HG03175 (cell line): Measurements from ENCODE around the gene BICC1.

Experiments
- ATAC-seq: cut with Tn5 transposase; IDR thresholded peaks from one replicate; pipeline ENCODE4 v1.9.1; 2021; ENCODE audit warnings: mild to moderate bottlenecking, moderate library complexity; ENCODE audit not compliant: unreplicated experiment

The BICC1 gene

GRCh38 chr10:58698777-58699356, 186.2 kb downstream of the BICC1 start:
- no peak for ATAC-seq

- no peak for ATAC-seq
Measured at GRCh38 chr10:58700591-58700990, 187.9 kb downstream of the BICC1 start.

- no peak for ATAC-seq
Measured at GRCh38 chr10:58701405-58702135, 188.9 kb downstream of the BICC1 start.

GRCh38 chr10:58704226-58704625, 191.6 kb downstream of the BICC1 start:
- no peak for ATAC-seq

GRCh38 chr10:58704671-58705141, 192.0 kb downstream of the BICC1 start:
- ATAC-seq, result no peak

- ATAC-seq, result no peak
Measured at GRCh38 chr10:58706836-58707235, 194.2 kb downstream of the BICC1 start.

GRCh38 chr10:58712141-58712540, 199.5 kb downstream of the BICC1 start:
- ATAC-seq, result no peak

GRCh38 chr10:58712982-58713381, 200.3 kb downstream of the BICC1 start:
- ATAC-seq, result no peak

GRCh38 chr10:58714409-58714808, 201.7 kb downstream of the BICC1 start:
- ATAC-seq, result no peak

- no peak for ATAC-seq
Measured at GRCh38 chr10:58715061-58715460, 202.4 kb downstream of the BICC1 start.

- no peak for ATAC-seq
Measured at GRCh38 chr10:58718596-58718995, 205.9 kb downstream of the BICC1 start.

GRCh38 chr10:58721601-58722281, 209.1 kb downstream of the BICC1 start:
- no peak for ATAC-seq

- no peak for ATAC-seq
Measured at GRCh38 chr10:58723186-58723585, 210.5 kb downstream of the BICC1 start.

- no peak for ATAC-seq
Measured at GRCh38 chr10:58723966-58724365, 211.3 kb downstream of the BICC1 start.

GRCh38 chr10:58724781-58725180, 212.1 kb downstream of the BICC1 start:
- ATAC-seq, result no peak

GRCh38 chr10:58725901-58726300, 213.2 kb downstream of the BICC1 start:
- no peak for ATAC-seq

- ATAC-seq, result no peak
Measured at GRCh38 chr10:58727633-58728032, 215.0 kb downstream of the BICC1 start.

GRCh38 chr10:58731276-58731675, 218.6 kb downstream of the BICC1 start:
- no peak for ATAC-seq

GRCh38 chr10:58733436-58733835, 220.8 kb downstream of the BICC1 start:
- ATAC-seq, result no peak

GRCh38 chr10:58734116-58734515, 221.4 kb downstream of the BICC1 start:
- no peak for ATAC-seq

- ATAC-seq, result no peak
Measured at GRCh38 chr10:58734664-58735063, 222.0 kb downstream of the BICC1 start.

GRCh38 chr10:58735087-58735486, 222.4 kb downstream of the BICC1 start:
- no peak for ATAC-seq
